Measurements from ENCODE around the gene WFDC8.

- TF ChIP-seq TARDBP (IDR thresholded peaks at IDR 0.05) (no peak), FOXM1 (IDR thresholded peaks at IDR 0.05; ENCODE audit: borderline replicate concordance) (no peak), ARNT (IDR thresholded peaks at IDR 0.05) (no peak), ELF4 (IDR thresholded peaks at IDR 0.05) (no peak), BHLHE40 (IDR thresholded peaks at IDR 0.05; ENCODE audit: borderline replicate concordance) (no peak), HDGF (IDR thresholded peaks at IDR 0.05; ENCODE audit: borderline replicate concordance) (no peak), SUZ12 (IDR thresholded peaks at IDR 0.05) (no peak), SP1 (IDR thresholded peaks at IDR 0.05) (no peak), CTBP1 (IDR thresholded peaks at IDR 0.05; ENCODE audit: borderline replicate concordance) (no peak), ZNF384 (IDR thresholded peaks at IDR 0.05) (no peak), NFRKB (IDR thresholded peaks at IDR 0.05) (no peak), LEF1 (IDR thresholded peaks at IDR 0.05; ENCODE audit: borderline replicate concordance) (no peak), FOXK2 (IDR thresholded peaks at IDR 0.05) (no peak)
Observed at GRCh38 chr20:45506398-45506797, 72.7 kb downstream of the WFDC8 start.
